GM12875 (cell line): Measurements from ENCODE around the gene FUT9.

Experiments
- H3K4me3 ChIP-seq: one replicate; pipeline ENCODE4 v1.5.1; 2011; ENCODE audit warnings: low read depth, low read length, control low read depth
- TF ChIP-seq, protein P1 (sequence below): IDR thresholded peaks from 2 replicates; pipeline ENCODE4 v1.5.1; 2011; ENCODE audit warnings: low read depth, mild to moderate bottlenecking, control low read depth, inconsistent platforms, low read length, moderate library complexity, borderline replicate concordance; ENCODE audit not compliant: insufficient read depth

Gene FUT9

DNA sequence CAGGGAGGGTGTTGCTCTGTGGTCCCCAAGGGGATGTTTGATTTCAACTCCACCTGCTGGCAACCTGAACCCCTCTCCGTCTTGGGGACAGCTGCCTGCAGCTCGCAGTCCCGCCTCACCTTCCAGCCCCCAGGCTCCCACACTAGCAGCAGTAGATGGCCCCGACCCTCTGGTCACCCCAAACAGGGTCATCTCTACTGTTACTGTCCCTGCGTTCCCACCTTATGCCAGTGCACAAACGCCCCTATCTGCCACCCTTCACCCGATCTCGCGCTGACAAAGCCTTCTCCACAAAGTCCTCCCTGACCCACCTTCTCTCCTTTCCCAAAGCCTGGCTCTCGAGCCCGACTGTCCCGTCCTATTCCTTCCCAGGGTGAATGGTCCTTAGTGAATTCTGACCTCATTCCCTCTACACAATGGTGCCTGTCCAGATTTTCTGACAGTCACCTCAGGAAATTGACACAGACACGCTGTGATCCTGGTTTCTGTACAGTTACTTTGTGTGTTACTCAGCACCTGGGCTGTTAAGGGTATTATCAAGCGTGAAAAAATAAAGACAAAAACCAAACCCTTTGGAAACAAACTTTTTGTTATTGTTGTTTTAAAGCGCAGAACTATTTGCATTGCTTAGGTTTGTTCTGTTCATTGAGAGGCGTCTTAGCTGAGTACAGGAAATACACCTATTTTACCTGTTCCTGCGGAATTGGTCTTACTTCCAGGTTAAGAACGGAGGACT, 728 bp downstream of the FUT9 start:
- no peak overlapping the region for H3K4me3 ChIP-seq
- TF ChIP-seq, protein P1, sequence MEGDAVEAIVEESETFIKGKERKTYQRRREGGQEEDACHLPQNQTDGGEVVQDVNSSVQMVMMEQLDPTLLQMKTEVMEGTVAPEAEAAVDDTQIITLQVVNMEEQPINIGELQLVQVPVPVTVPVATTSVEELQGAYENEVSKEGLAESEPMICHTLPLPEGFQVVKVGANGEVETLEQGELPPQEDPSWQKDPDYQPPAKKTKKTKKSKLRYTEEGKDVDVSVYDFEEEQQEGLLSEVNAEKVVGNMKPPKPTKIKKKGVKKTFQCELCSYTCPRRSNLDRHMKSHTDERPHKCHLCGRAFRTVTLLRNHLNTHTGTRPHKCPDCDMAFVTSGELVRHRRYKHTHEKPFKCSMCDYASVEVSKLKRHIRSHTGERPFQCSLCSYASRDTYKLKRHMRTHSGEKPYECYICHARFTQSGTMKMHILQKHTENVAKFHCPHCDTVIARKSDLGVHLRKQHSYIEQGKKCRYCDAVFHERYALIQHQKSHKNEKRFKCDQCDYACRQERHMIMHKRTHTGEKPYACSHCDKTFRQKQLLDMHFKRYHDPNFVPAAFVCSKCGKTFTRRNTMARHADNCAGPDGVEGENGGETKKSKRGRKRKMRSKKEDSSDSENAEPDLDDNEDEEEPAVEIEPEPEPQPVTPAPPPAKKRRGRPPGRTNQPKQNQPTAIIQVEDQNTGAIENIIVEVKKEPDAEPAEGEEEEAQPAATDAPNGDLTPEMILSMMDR: no peak

- H3K4me3 ChIP-seq: no peak overlapping the region
- TF ChIP-seq, protein P1: no peak
These were observed 1.2 kb downstream of the FUT9 start for GRCh38 chr6:96017070-96017359.

DNA sequence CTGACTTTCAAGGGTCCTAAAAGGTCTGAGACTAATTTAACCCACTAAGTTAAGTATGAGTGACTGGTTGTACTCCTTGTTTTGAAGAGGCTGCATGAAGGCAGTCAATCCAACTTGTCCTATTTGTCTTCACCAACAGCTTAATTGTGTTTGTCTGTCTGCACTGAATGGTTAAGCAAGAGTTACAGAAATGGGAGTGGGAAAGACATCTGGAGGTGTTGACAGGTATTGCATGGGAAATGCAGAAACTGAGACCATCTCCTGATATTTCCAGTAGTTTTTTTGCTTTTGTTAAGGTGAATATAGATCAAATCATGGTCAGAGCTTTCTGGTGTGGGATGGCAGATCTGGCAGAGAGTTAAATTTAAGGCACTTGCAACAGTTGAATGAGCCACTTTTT, 6.5 kb downstream of the FUT9 start:
- TF ChIP-seq, protein P1: no peak
- H3K4me3 ChIP-seq: no peak overlapping the region

GRCh38 chr6:96032661-96033060, 16.9 kb downstream of the FUT9 start:
- TF ChIP-seq, protein P1: no peak

DNA sequence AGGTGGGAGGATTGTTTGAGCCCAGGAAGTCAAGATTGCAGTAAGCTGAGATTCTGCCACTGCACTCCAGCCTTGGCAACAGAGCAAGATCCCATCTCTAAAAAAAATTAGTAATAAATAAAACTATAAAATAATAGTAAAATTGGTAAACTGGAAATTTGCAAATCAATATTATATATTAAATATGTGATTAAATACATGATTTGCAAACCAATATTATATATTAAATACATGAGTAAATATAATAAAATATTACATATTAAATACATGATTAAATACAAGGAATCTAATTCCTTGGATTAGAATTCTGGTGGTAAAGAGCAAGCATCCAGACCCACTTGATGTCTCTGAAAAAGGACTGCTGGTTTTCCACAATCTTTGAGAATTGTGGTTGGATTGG, 35.8 kb downstream of the FUT9 start:
- TF ChIP-seq, protein P1: no peak
- no peak overlapping the region for H3K4me3 ChIP-seq

More at GRCh38 chr6:96032661-96033060, 16.9 kb downstream of the FUT9 start:
- H3K4me3 ChIP-seq: no peak overlapping the region

DNA sequence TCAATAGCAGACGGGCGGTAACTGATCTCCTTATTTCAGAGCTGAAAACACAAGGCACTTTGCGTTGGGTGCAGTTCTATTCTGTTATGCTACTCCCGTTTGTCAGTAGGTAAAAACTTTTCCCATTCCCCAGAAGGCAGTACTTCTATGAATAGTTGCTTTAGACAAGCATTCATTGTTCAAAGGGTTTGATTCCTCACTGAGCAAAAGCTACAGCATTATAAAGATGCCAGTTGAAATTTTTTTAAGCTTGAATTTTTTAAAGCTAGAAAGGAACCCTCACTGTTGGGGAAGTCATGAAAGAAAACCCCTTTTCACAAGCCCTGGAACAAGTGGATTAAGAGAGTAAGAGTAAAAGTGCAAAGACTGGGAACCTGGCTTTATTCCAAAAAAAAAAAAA, 42.3 kb downstream of the FUT9 start:
- TF ChIP-seq, protein P1: no peak
- no peak overlapping the region for H3K4me3 ChIP-seq

DNA sequence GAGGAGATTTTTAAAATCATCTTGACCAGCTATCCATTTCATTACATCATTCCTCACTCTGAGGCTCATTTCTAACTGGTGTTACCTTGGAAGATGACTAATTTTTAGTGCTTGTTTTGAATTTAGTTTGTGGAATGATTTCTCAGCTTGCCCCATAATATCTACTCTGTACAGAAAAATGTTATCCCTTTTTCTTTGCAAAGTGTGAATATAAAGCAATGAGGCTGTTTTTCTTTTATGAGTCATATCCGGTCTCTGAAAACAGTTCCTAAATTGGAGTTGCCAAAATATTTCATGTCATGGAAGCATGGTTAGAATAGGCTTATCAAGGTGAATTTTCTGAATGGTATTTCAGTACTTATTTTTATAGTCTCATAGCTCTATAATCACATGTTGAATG, 43.8 kb downstream of the FUT9 start:
- H3K4me3 ChIP-seq: no peak overlapping the region
- TF ChIP-seq, protein P1: no peak
